ENCODE data around the gene ROBO1. TPM values are rescaled to one million over a fixed set of nuclear protein-coding genes. Genes with fewer than 3 reads are reported as not detected.

ROBO1 gene
- total and polyA plus RNA-seq, 4 donors: 1.0 to 30.3 (median 3.9) TPM

- 55% methylated on average over 2 of the region's 2 CpGs for WGBS
- no peak for TF ChIP-seq FOXA2 (IDR thresholded peaks at IDR 0.05)
- TF ChIP-seq, protein P1, sequence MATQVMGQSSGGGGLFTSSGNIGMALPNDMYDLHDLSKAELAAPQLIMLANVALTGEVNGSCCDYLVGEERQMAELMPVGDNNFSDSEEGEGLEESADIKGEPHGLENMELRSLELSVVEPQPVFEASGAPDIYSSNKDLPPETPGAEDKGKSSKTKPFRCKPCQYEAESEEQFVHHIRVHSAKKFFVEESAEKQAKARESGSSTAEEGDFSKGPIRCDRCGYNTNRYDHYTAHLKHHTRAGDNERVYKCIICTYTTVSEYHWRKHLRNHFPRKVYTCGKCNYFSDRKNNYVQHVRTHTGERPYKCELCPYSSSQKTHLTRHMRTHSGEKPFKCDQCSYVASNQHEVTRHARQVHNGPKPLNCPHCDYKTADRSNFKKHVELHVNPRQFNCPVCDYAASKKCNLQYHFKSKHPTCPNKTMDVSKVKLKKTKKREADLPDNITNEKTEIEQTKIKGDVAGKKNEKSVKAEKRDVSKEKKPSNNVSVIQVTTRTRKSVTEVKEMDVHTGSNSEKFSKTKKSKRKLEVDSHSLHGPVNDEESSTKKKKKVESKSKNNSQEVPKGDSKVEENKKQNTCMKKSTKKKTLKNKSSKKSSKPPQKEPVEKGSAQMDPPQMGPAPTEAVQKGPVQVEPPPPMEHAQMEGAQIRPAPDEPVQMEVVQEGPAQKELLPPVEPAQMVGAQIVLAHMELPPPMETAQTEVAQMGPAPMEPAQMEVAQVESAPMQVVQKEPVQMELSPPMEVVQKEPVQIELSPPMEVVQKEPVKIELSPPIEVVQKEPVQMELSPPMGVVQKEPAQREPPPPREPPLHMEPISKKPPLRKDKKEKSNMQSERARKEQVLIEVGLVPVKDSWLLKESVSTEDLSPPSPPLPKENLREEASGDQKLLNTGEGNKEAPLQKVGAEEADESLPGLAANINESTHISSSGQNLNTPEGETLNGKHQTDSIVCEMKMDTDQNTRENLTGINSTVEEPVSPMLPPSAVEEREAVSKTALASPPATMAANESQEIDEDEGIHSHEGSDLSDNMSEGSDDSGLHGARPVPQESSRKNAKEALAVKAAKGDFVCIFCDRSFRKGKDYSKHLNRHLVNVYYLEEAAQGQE (IDR thresholded peaks at IDR 0.05): no peak
- no peak for TF ChIP-seq HNF4A (conservative IDR thresholded peaks at IDR 0.05)
- TF ChIP-seq RAD21 (IDR thresholded peaks at IDR 0.05): no peak
- no peak for TF ChIP-seq RXRA (IDR thresholded peaks at IDR 0.05)
- no peak for TF ChIP-seq FOXA1 (IDR thresholded peaks at IDR 0.05)
- no peak for TF ChIP-seq MAX (IDR thresholded peaks at IDR 0.05)
- no peak for TF ChIP-seq ATF3 (IDR thresholded peaks at IDR 0.05)
- no peak for TF ChIP-seq HNF4G (IDR thresholded peaks at IDR 0.05)
- TF ChIP-seq, protein P2, sequence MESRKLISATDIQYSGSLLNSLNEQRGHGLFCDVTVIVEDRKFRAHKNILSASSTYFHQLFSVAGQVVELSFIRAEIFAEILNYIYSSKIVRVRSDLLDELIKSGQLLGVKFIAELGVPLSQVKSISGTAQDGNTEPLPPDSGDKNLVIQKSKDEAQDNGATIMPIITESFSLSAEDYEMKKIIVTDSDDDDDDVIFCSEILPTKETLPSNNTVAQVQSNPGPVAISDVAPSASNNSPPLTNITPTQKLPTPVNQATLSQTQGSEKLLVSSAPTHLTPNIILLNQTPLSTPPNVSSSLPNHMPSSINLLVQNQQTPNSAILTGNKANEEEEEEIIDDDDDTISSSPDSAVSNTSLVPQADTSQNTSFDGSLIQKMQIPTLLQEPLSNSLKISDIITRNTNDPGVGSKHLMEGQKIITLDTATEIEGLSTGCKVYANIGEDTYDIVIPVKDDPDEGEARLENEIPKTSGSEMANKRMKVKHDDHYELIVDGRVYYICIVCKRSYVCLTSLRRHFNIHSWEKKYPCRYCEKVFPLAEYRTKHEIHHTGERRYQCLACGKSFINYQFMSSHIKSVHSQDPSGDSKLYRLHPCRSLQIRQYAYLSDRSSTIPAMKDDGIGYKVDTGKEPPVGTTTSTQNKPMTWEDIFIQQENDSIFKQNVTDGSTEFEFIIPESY (IDR thresholded peaks at IDR 0.05): no peak
- no peak for TF ChIP-seq SP1 (IDR thresholded peaks at IDR 0.05)
- no peak for TF ChIP-seq JUND (IDR thresholded peaks at IDR 0.05)
- TF ChIP-seq YY1 (IDR thresholded peaks at IDR 0.05): no peak
- no peak overlapping the region for H3K9ac ChIP-seq (ENCODE audit: low read depth in 1 of 2, low read length in 2 of 2)
- no peak overlapping the region for H3K27ac ChIP-seq (ENCODE audit: low read depth in 1 of 2, low read length in 2 of 2)
- no peak for DNase-seq (ENCODE audit: low spot score)
- no peaks in the 10 kb centered on the region for H3K4me1 ChIP-seq (ENCODE audit: control insufficient read depth in 4 of 4, insufficient read depth in 4 of 4, low read length in 3 of 4)
- no peaks in the 10 kb centered on the region for H3K27me3 ChIP-seq (ENCODE audit: control insufficient read depth in 4 of 4, insufficient read depth in 4 of 4, low read length in 3 of 4)
- no peaks in the 10 kb centered on the region for H3K9me3 ChIP-seq (ENCODE audit: control insufficient read depth in 4 of 4, low read length in 3 of 4)
- no peak overlapping the region for H3K4me3 ChIP-seq (ENCODE audit: low read depth in 1 of 3, low read length in 3 of 3)
- H3K36me3 ChIP-seq (ENCODE audit: control insufficient read depth in 4 of 4, insufficient read depth in 3 of 4, low read depth in 1 of 4, low read length in 3 of 4): no peaks in the 10 kb centered on the region
Measured at GRCh38 chr3:78701537-78701936, 1066.3 kb downstream of the ROBO1 start.

DNA sequence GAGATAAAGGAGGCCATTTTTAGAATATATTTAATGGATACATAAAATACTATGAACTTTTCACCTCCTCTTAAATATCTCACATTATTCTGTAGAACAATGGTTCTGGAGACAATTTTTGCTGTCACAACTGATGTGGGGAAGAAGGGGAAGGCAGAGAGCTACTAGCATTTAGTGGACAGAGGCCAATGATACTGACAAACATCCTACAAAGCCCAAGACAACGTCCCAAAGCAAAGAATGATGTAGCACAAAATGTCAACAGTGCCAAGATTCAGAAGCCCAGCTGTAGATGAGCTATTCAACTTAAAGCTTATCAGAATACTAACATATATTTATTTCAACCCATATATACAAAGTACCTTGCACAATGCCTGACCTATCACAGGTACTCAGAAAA lies 1069.4 kb downstream of the ROBO1 start:
- 38% methylated on average over 1 of the region's 1 CpG for WGBS

More for the DNA sequence above, 1069.4 kb downstream of the ROBO1 start:
- H3K4me3 ChIP-seq (ENCODE audit: low read depth in 1 of 3, low read length in 3 of 3): no peak overlapping the region
- H3K36me3 ChIP-seq (ENCODE audit: control insufficient read depth in 4 of 4, insufficient read depth in 3 of 4, low read depth in 1 of 4, low read length in 3 of 4): no peaks in the 10 kb centered on the region
- no peaks in the 10 kb centered on the region for H3K27me3 ChIP-seq (ENCODE audit: control insufficient read depth in 4 of 4, insufficient read depth in 4 of 4, low read length in 3 of 4)
- TF ChIP-seq FOXA2 (IDR thresholded peaks at IDR 0.05) (no peak), MAX (IDR thresholded peaks at IDR 0.05) (no peak), TAF1 (conservative IDR thresholded peaks at IDR 0.05) (no peak), NR2F2 (IDR thresholded peaks at IDR 0.05) (no peak), RXRA (IDR thresholded peaks at IDR 0.05) (no peak), EGR1 (IDR thresholded peaks at IDR 0.05; ENCODE audit: low read depth in 2 of 2) (no peak), YY1 (IDR thresholded peaks at IDR 0.05) (no peak), FOXA1 (IDR thresholded peaks at IDR 0.05) (no peak), CTCF (IDR thresholded peaks at IDR 0.05; ENCODE audit: low read depth, low read length, missing input control) (no peak), HNF4G (IDR thresholded peaks at IDR 0.05) (no peak)
- TF ChIP-seq, protein P1 (IDR thresholded peaks at IDR 0.05): no peak
- DNase-seq (ENCODE audit: low spot score): no peak
- no peaks in the 10 kb centered on the region for H3K9me3 ChIP-seq (ENCODE audit: control insufficient read depth in 4 of 4, low read length in 3 of 4)
- no peak overlapping the region for H3K27ac ChIP-seq (ENCODE audit: low read depth in 1 of 2, low read length in 2 of 2)
- H3K4me1 ChIP-seq (ENCODE audit: control insufficient read depth in 4 of 4, insufficient read depth in 4 of 4, low read length in 3 of 4): no peaks in the 10 kb centered on the region
- no peak overlapping the region for H3K9ac ChIP-seq (ENCODE audit: low read depth in 1 of 2, low read length in 2 of 2)
